Tibial artery (tissue), 4 donors: Measurements from ENCODE around the gene CELSR1.

Source experiments
- DNase-seq, 2 donors: peaks; one replicate each; pipeline ENCODE4 v3.0.0-alpha.2; 2019
- H3K27ac ChIP-seq, 2 donors: fragments of 200-600 bp; sonication (generic) in 1 of 2; 1 replicate in 1 of 2; 2 replicates in 1 of 2; pipeline ENCODE4 v1.5.1; 2018 to 2019; ENCODE audit warnings: mild to moderate bottlenecking in 1 of 2
- H3K27me3 ChIP-seq, 2 donors: fragments of 200-600 bp; sonication (generic) in 1 of 2; one replicate each; pipeline versions ENCODE4 v1.5.1 to v1.6.0; 2016 to 2019
- H3K36me3 ChIP-seq, 3 donors: fragments of 200-600 bp; sonication (generic) in 2 of 3; one replicate each; pipeline ENCODE4 v1.5.1; 2016 to 2019; ENCODE audit warnings: mild to moderate bottlenecking in 2 of 3
- H3K4me1 ChIP-seq, 4 donors: fragments of 200-600 bp; sonication (generic) in 2 of 4; 1 replicate in 3 of 4; 2 replicates in 1 of 4; pipeline ENCODE4 v1.5.1; 2016 to 2019
- H3K4me3 ChIP-seq, 2 donors: fragments of 200-600 bp; sonication (generic) in 1 of 2; 1 replicate in 1 of 2; 2 replicates in 1 of 2; pipeline ENCODE4 v1.5.1; 2018 to 2019; ENCODE audit warnings: mild to moderate bottlenecking in 2 of 2
- H3K9me3 ChIP-seq, 3 donors: fragments of 200-600 bp; sonication (generic) in 1 of 3; one replicate each; pipeline ENCODE4 v1.5.1; 2016 to 2019
- CTCF ChIP-seq, 2 experiments: fragments of 200-600 bp in 1 of 2; fragments of 450-650 bp in 1 of 2; IDR thresholded peaks; one replicate each; pipeline ENCODE4 v1.5.1; 2017 to 2019; ENCODE audit warnings: antibody characterized with exemption in 2 of 2, mild to moderate bottlenecking in 1 of 2, moderate library complexity in 1 of 2
- intact Hi-C: fragments of 100-400 bp; cut with DNase I; formaldehyde crosslinking; loops from one replicate; pipeline ENCODE4 v1.15.0; 2023; ENCODE audit warnings: low total_unique reads

CELSR1 gene

GRCh38 chr22:46451741-46452140 lies 85.7 kb downstream of the CELSR1 start:
- intact Hi-C loops, result no loop called here
- peaks cover 0 to 50% of the 10 kb centered on the region in 2 donors for H3K27me3 ChIP-seq
- no peaks in the 10 kb centered on the region for H3K36me3 ChIP-seq
- H3K4me3 ChIP-seq, result no peak overlapping the region
- H3K9me3 ChIP-seq, result no peaks in the 10 kb centered on the region
- TF ChIP-seq CTCF (IDR thresholded peaks at IDR 0.05), result no peak
- no peaks in the 10 kb centered on the region for H3K4me1 ChIP-seq
- DNase-seq, result no peak
- no peak overlapping the region for H3K27ac ChIP-seq

- no peaks in the 10 kb centered on the region for H3K36me3 ChIP-seq
- H3K4me1 ChIP-seq, result no peaks in the 10 kb centered on the region
- no peaks in the 10 kb centered on the region for H3K9me3 ChIP-seq
- no peak overlapping the region for H3K27ac ChIP-seq
- peaks cover 0 to 52% of the 10 kb centered on the region in 2 donors for H3K27me3 ChIP-seq
- H3K4me3 ChIP-seq, result no peak overlapping the region
- no peak for TF ChIP-seq CTCF (IDR thresholded peaks at IDR 0.05)
- no peak for DNase-seq
- intact Hi-C loops, result no loop called here
Measured at GRCh38 chr22:46450931-46451561, 86.4 kb downstream of the CELSR1 start.

- intact Hi-C loops, result no loop called here
- no peak for DNase-seq
- H3K27ac ChIP-seq, result no peak overlapping the region
Measured at GRCh38 chr22:46449974-46450745, 87.3 kb downstream of the CELSR1 start.

GRCh38 chr22:46449116-46449691 lies 88.2 kb downstream of the CELSR1 start:
- no peak overlapping the region for H3K27ac ChIP-seq
- H3K36me3 ChIP-seq, result no peaks in the 10 kb centered on the region
- DNase-seq, result no peak
- no peaks in the 10 kb centered on the region for H3K4me1 ChIP-seq
- intact Hi-C loops, result no loop called here
- H3K27me3 ChIP-seq, result peaks cover 0 to 54% of the 10 kb centered on the region in 2 donors
- no peaks in the 10 kb centered on the region for H3K9me3 ChIP-seq
- TF ChIP-seq CTCF (IDR thresholded peaks at IDR 0.05), result no peak
- H3K4me3 ChIP-seq, result no peak overlapping the region

More at GRCh38 chr22:46449974-46450745, 87.3 kb downstream of the CELSR1 start:
- no peak for TF ChIP-seq CTCF (IDR thresholded peaks at IDR 0.05)
- Histone ChIP-seq H3K4me1 (no peaks in the 10 kb centered on the region), H3K4me3 (no peak overlapping the region), H3K27me3 (peaks cover 0 to 57% of the 10 kb centered on the region in 2 donors), H3K9me3 (no peaks in the 10 kb centered on the region), H3K36me3 (no peaks in the 10 kb centered on the region)

GRCh38 chr22:46448333-46448732 lies 89.1 kb downstream of the CELSR1 start:
- peaks cover 0 to 49% of the 10 kb centered on the region in 2 donors for H3K27me3 ChIP-seq
- DNase-seq, result no peak
- H3K36me3 ChIP-seq, result no peaks in the 10 kb centered on the region
- H3K9me3 ChIP-seq, result no peaks in the 10 kb centered on the region
- H3K4me1 ChIP-seq, result no peaks in the 10 kb centered on the region
- no peak overlapping the region for H3K27ac ChIP-seq
- no peak for TF ChIP-seq CTCF (IDR thresholded peaks at IDR 0.05)
- no peak overlapping the region for H3K4me3 ChIP-seq
- intact Hi-C loops, result no loop called here
